HepG2 (cell line): ENCODE data around the gene TRIM27. TPM values are rescaled to one million over a fixed set of nuclear protein-coding genes. Genes with fewer than 3 reads are reported as not detected.

Experiments used
- AGO2 ChIP-seq: fragments of 200-400 bp; formaldehyde crosslinking; optimal IDR thresholded peaks from 2 replicates; pipeline ENCODE3; 2017; ENCODE audit warnings: mild to moderate bottlenecking, low read depth, low read length, moderate library complexity
- BHLHE40 ChIP-seq: IDR thresholded peaks from 2 replicates; pipeline ENCODE4 v1.6.1; 2011; ENCODE audit warnings: low read length, improper control_type of control experiment
- CHD2 ChIP-seq: IDR thresholded peaks from 2 replicates; pipeline ENCODE4 v1.6.1; 2011; ENCODE audit warnings: low read depth, low read length, improper control_type of control experiment
- ETV5 ChIP-seq: IDR thresholded peaks from 2 replicates; pipeline ENCODE4 v1.6.1; 2018; ENCODE audit warnings: missing biosample characterization, missing genetic modification reagents, inconsistent platforms, borderline replicate concordance
- GZF1 ChIP-seq: sonication (generic); formaldehyde crosslinking; IDR thresholded peaks from 2 replicates; pipeline ENCODE4 v1.5.1; 2020; ENCODE audit warnings: mild to moderate bottlenecking, missing genetic modification reagents
- POLR2AphosphoS2 ChIP-seq: IDR thresholded peaks from 2 replicates; pipeline ENCODE4 v1.6.1; 2011; ENCODE audit warnings: low read depth, low read length, improper control_type of control experiment
- SALL1 ChIP-seq: sonication (generic); formaldehyde crosslinking; IDR thresholded peaks from 2 replicates; pipeline ENCODE4 v1.8.0; 2022; ENCODE audit warnings: mild to moderate bottlenecking, missing genetic modification reagents
- SP140L ChIP-seq: sonication (generic); formaldehyde crosslinking; IDR thresholded peaks from 2 replicates; pipeline ENCODE4 v1.4.0; 2020; ENCODE audit warnings: missing genetic modification reagents, borderline replicate concordance
- TBL1XR1 ChIP-seq: fragments of 150-350 bp; IDR thresholded peaks from 2 replicates; pipeline ENCODE4 v1.6.1; 2014; ENCODE audit warnings: borderline replicate concordance, low read length; ENCODE audit not compliant: partially characterized antibody
- THAP11 ChIP-seq: IDR thresholded peaks from 2 replicates; pipeline ENCODE4 v1.6.1; 2016; ENCODE audit warnings: missing biosample characterization, missing genetic modification reagents
- YEATS2 ChIP-seq: sonication (generic); formaldehyde crosslinking; IDR thresholded peaks from 2 replicates; pipeline ENCODE4 v1.4.0; 2020; ENCODE audit warnings: missing genetic modification reagents, borderline replicate concordance
- ZMAT3 ChIP-seq: sonication (generic); formaldehyde crosslinking; conservative IDR thresholded peaks from 2 replicates; pipeline ENCODE4 v1.7.0; 2021; ENCODE audit warnings: missing genetic modification reagents
- ZNF121 ChIP-seq: sonication (generic); formaldehyde crosslinking; IDR thresholded peaks from 2 replicates; pipeline ENCODE4 v1.5.0; 2020; ENCODE audit warnings: mild to moderate bottlenecking, missing genetic modification reagents
- ZNF337 ChIP-seq: sonication (generic); formaldehyde crosslinking; IDR thresholded peaks from 2 replicates; pipeline ENCODE4 v1.5.1; 2020; ENCODE audit warnings: missing genetic modification reagents, low read depth, mild to moderate bottlenecking, borderline replicate concordance
- ZNF34 ChIP-seq: sonication (generic); formaldehyde crosslinking; IDR thresholded peaks from 2 replicates; pipeline ENCODE4 v1.4.0; 2020; ENCODE audit warnings: mild to moderate bottlenecking, missing genetic modification reagents, borderline replicate concordance
- ZNF75D ChIP-seq: sonication (generic); formaldehyde crosslinking; IDR thresholded peaks from 2 replicates; pipeline ENCODE4 v1.8.1; 2023; ENCODE audit warnings: missing genetic modification reagents, mild to moderate bottlenecking, borderline replicate concordance
- ZNF766 ChIP-seq: sonication (generic); formaldehyde crosslinking; IDR thresholded peaks from 2 replicates; pipeline ENCODE4 v1.5.0; 2020; ENCODE audit warnings: missing genetic modification reagents, borderline replicate concordance
- ZNF768 ChIP-seq: sonication (generic); formaldehyde crosslinking; IDR thresholded peaks from 2 replicates; pipeline ENCODE4 v1.4.0; 2020; ENCODE audit warnings: missing genetic modification reagents
- ZNF850 ChIP-seq: sonication (generic); formaldehyde crosslinking; conservative IDR thresholded peaks from 2 replicates; pipeline ENCODE4 v1.9.0; 2021; ENCODE audit warnings: mild to moderate bottlenecking, missing genetic modification reagents
- ZNF883 ChIP-seq: sonication (generic); formaldehyde crosslinking; IDR thresholded peaks from 2 replicates; pipeline ENCODE4 v1.5.1; 2020; ENCODE audit warnings: mild to moderate bottlenecking, missing genetic modification reagents; ENCODE audit errors: not compliant biosample characterization
- ZSCAN30 ChIP-seq: sonication (generic); formaldehyde crosslinking; IDR thresholded peaks from 2 replicates; pipeline ENCODE4 v1.5.0; 2020; ENCODE audit warnings: mild to moderate bottlenecking, missing genetic modification reagents
- polyA plus RNA-seq, 8 experiments: library from polyadenylated mRNA; depleted of rRNA in 3 of 8; stranded (reverse) in 7 of 8; unstranded in 1 of 8; fragments of >200 nt; fragmentation: Illumina TruSeq in 4 of 8; extraction: Trizol in 4 of 8; gene quantifications; 2 replicates each; pipeline versions ENCODE4 v1.2.1 to v1.2.3, GENCODE V29; 2011 to 2016; ENCODE audit warnings: low read depth in 4 of 8, missing spikeins in 1 of 8, mixed read lengths in 1 of 8; ENCODE audit not compliant: insufficient read depth in 1 of 8
- total RNA-seq, 5 experiments: library from RNA; depleted of rRNA; stranded (reverse); fragments of >200 nt; fragmentation: Illumina TruSeq; extraction: Trizol; gene quantifications; 2 replicates each; pipeline ENCODE4 v1.2.3, GENCODE V29; 2016; ENCODE audit warnings: low read depth in 1 of 5
- TF ChIP-seq, protein P1 (sequence below): sonication (generic); formaldehyde crosslinking; IDR thresholded peaks from 2 replicates; pipeline ENCODE4 v1.4.0; 2020; ENCODE audit warnings: mild to moderate bottlenecking, low read depth, missing genetic modification reagents
- TF ChIP-seq, protein P2 (sequence below): IDR thresholded peaks from 2 replicates; pipeline ENCODE4 v1.6.1; 2016; ENCODE audit warnings: low read depth, borderline replicate concordance
- TF ChIP-seq, protein P3 (sequence below): sonication (generic); formaldehyde crosslinking; IDR thresholded peaks from 2 replicates; pipeline ENCODE4 v1.4.0; 2020; ENCODE audit warnings: missing genetic modification reagents, borderline replicate concordance
- TF ChIP-seq, protein P4 (sequence below): sonication (generic); formaldehyde crosslinking; IDR thresholded peaks from 2 replicates; pipeline ENCODE4 v1.9.0; 2021; ENCODE audit warnings: missing genetic modification reagents, borderline replicate concordance

Gene TRIM27
- total and polyA plus RNA-seq, 2 of the 13 experiments (the other 11 are each of a cell fraction or from before 2014, with no cell fraction given): 88.6 to 112 TPM

DNA sequence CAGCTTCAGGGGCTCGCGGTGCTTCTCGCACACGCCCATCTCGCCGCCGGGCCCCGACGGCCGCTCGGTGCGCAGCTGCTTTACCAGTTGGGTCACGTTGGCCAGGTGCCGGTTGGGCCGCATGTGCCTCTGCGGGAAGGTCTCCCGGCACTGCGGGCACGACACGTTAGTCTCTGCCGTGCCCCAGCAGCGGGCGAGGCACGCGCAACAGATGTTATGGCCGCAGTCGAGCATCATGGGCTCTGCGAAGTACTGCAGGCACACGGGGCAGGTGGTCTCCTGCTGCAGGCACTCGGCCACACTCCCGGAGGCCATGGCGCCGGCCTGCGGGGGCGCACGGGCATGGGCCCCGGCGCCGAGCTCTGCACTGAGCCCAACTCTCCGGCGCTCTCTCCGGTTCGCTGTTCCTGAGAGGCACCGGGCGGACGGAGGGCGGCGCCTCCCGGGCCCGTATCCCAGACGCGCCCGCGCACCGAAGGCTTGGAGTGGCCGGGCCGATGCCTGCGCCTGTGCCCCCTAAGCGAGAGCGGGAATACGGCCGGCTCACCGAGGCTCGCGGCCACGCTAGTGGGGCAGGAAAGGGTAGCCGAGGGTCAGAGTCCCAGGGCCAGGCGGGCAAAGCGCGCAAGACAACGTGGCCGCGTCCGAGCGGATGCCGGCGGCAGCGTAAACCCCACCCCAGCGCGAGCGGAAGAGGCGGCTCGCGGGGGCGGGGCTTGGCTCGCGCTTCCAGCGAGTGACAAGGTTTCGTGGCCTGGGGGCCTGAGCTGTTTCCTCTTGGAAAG lies at the start of gene TRIM27 (continued):
- TF ChIP-seq, protein P1, sequence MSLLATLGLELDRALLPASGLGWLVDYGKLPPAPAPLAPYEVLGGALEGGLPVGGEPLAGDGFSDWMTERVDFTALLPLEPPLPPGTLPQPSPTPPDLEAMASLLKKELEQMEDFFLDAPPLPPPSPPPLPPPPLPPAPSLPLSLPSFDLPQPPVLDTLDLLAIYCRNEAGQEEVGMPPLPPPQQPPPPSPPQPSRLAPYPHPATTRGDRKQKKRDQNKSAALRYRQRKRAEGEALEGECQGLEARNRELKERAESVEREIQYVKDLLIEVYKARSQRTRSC (CRISPR knock-in tag): peak; percentile 63; the same call in 1 of the 2 replicates
- TF ChIP-seq, protein P2, sequence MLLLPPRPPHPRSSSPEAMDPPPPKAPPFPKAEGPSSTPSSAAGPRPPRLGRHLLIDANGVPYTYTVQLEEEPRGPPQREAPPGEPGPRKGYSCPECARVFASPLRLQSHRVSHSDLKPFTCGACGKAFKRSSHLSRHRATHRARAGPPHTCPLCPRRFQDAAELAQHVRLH (CRISPR knock-in tag): peak; percentile 23
- TF ChIP-seq, protein P3, sequence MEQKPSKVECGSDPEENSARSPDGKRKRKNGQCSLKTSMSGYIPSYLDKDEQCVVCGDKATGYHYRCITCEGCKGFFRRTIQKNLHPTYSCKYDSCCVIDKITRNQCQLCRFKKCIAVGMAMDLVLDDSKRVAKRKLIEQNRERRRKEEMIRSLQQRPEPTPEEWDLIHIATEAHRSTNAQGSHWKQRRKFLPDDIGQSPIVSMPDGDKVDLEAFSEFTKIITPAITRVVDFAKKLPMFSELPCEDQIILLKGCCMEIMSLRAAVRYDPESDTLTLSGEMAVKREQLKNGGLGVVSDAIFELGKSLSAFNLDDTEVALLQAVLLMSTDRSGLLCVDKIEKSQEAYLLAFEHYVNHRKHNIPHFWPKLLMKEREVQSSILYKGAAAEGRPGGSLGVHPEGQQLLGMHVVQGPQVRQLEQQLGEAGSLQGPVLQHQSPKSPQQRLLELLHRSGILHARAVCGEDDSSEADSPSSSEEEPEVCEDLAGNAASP (CRISPR knock-in tag): no peak; the same call in 1 of the 2 replicates
- TF ChIP-seq ZNF768 (CRISPR knock-in tag) (peak; percentile 76; the same call in 1 of the 2 replicates), SP140L (no peak), AGO2 (peak; percentile 99), SALL1 (peak; percentile 85), BHLHE40 (0 out of 2 replicates have a peak, but pooled peaks have one; percentile 20), ZMAT3 (CRISPR knock-in tag) (peak; percentile 86; the same call in 1 of the 2 replicates), ZNF883 (peak; percentile 87), ZNF337 (peak; percentile 96; the same call in 1 of the 2 replicates), ZNF121 (CRISPR knock-in tag) (peak; percentile 80), ZNF34 (CRISPR knock-in tag) (0 out of 2 replicates have a peak, but pooled peaks have one; percentile 64), POLR2AphosphoS2 (peak; percentile 75; the same call in 1 of the 2 replicates), THAP11 (CRISPR knock-in tag) (peak; percentile 89), YEATS2 (CRISPR knock-in tag) (peak; percentile 95), ZNF75D (CRISPR knock-in tag) (peak; percentile 20; the same call in 1 of the 2 replicates), TBL1XR1 (peak; percentile 46), ZNF766 (CRISPR knock-in tag) (peak; percentile 70; the same call in 1 of the 2 replicates), GZF1 (CRISPR knock-in tag) (no peak; the same call in 1 of the 2 replicates), ETV5 (CRISPR knock-in tag) (peak; percentile 96), ZSCAN30 (peak; percentile 4; the same call in 1 of the 2 replicates), ZNF850 (peak; percentile 95), CHD2 (no peak)
- TF ChIP-seq, protein P4, sequence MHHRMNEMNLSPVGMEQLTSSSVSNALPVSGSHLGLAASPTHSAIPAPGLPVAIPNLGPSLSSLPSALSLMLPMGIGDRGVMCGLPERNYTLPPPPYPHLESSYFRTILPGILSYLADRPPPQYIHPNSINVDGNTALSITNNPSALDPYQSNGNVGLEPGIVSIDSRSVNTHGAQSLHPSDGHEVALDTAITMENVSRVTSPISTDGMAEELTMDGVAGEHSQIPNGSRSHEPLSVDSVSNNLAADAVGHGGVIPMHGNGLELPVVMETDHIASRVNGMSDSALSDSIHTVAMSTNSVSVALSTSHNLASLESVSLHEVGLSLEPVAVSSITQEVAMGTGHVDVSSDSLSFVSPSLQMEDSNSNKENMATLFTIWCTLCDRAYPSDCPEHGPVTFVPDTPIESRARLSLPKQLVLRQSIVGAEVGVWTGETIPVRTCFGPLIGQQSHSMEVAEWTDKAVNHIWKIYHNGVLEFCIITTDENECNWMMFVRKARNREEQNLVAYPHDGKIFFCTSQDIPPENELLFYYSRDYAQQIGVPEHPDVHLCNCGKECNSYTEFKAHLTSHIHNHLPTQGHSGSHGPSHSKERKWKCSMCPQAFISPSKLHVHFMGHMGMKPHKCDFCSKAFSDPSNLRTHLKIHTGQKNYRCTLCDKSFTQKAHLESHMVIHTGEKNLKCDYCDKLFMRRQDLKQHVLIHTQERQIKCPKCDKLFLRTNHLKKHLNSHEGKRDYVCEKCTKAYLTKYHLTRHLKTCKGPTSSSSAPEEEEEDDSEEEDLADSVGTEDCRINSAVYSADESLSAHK (CRISPR knock-in tag): peak; percentile 14; the same call in 1 of the 2 replicates
